Stimulated activated CD4-positive, alpha-beta T cell treated with anti-CD3 and anti-CD28 coated beads, TNF-alpha, amount 100 ng/mL, for 1 hour (primary cell): ENCODE measurements around the gene TBX4.
"Not testable (repeated sequence)": the region's sequence is repeated elsewhere in the genome, so short reads cannot be mapped to it uniquely, and the experiment has no call there.

Experiments used
- DNase-seq, 3 donors: peaks; one replicate each; pipeline ENCODE4 v3.0.0-alpha.2; 2020; ENCODE audit warnings: low read depth in 3 of 3, low spot score in 1 of 3

Gene TBX4

DNA sequence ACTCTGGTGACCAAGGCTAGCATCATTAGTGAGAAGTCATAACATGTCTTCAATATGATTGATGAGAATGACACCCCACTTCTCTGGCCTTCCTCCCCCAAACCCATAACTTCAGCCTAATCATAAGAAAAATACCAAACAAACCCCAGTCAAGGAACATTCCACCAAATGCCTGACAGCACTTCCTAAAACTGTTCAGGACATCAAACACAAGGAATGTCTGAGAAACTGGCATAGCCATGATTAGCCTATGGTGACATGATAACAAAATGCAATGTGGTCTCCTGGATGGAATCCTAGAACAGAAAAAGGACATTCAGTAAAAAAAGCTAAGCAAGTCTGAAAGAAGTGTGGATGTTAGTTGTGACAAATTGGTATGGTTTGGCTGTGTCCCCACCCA, 24.7 kb upstream of the TBX4 start:
- DNase-seq, result no peak

DNA sequence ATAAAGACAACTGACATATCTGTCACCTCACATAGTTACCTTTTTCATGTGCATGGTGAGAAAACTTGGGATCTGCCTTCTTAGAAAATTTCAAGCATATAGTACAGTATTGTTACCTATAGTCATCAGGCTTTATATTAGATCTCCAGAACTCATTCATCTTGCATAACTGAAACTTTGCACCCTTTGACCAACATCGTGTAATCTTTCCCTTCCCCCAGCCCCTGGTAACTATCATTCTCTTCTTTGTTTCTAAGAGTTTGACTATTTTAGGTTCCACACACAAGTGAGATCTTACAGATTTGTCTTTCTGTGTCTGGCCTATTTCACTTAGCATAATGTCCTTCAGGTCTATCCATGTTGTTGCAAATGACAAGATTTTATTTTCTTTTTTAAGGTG, 22.9 kb upstream of the TBX4 start:
- no peak for DNase-seq

DNA sequence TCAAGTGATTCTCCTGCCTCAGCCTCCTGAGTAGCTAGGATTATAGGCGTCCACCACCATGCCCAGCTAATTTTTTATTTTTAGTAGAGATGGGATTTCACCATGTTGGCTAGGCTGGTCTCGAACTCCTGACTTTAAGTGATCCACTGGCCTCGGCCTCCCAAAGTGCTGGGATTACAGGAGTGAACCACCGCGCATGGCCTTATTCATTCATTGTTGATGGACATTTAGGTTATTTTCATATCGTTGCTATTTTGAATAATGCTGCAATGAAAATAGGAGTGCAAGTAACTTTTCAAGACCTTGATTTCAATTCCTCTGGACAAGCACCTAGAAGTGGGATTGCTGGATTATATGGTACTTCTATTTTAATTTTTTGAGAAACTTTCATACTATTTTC, 22.4 kb upstream of the TBX4 start:
- not testable (repeated sequence) for DNase-seq

DNA sequence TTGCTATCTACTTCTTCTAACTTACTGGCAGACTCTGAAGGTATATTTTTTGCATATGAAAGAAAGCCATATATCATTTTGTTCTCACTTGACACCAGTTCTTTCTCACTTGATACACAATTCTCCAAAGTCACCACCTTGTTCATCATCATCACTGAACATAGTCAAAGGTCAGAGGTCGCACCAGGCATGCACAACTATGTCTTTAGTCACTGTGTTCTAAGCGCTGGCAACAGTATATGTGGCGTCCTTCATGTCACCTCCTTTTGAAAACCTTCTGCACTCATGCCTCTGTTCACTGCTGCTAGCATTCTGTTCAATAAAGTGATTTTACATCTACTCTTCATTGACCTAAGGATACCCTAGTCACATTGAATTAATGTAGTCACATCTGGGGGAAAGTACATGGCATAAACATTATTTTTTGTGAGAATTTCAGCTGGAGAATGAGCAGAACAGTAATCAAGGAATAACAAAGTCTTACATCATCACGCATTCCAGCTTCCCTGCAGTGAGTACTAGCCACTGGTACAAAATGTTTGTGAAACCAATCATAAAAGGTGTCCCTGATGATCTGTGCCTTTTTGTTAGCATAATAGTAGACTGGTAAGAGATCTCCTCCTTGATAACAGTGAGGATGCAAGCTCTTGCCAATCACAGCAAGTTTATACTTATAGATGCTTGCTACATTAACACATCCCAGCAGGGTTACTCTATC, 20.5 kb upstream of the TBX4 start:
- DNase-seq, result no peak

DNA sequence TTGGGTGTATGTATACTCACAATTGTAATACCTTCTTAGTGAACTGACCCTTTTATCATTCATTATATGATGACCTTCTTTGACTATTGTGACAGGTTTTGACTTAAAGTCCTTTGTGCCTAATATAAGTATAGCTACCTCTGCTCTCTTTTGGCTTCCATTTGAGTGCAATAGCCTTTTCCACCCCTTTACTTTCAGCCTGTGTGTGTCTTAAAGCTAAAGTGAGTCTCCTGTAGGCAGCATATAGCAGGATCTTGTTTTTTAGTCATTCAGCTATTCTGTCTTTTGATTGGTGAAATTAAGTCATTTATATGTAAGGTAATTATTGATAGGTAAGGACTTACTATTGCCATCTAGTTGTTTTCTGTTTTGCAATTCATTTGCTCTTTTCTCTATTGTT, 15.9 kb upstream of the TBX4 start:
- no peak for DNase-seq

DNA sequence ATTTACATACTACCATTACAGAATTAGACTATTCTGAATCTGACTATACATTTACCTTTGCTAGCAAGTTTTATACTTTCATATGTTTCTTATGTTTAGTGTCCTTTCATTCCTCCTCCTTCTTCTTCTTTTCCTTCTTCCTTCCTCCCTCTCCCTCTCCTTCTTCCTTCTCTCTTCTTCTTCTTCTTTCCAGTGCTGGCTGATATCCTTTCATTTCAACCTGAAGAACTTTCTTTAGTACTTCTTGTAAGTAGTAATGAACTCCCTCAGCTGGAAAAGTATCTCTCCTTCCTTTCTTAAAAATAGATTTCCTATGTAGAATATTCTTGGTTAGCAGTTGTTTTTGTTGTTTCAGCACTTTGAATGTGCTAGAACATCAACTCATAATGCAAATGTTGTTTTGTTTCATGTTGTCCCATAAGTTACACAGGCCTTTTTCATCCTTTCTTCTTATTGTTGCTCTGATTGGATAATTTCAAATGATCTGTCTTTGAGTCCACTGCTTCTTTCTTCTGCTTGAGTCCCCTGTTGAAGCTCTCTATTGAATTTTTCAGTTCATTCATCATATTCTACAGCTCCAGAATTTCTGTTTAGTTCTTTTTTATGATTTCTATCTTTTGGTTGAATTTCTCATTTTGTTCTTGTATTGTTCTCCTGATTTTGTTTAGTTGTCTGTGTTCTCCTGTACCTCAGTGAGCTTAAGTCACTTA, 15.1 kb upstream of the TBX4 start:
- no peak for DNase-seq

DNA sequence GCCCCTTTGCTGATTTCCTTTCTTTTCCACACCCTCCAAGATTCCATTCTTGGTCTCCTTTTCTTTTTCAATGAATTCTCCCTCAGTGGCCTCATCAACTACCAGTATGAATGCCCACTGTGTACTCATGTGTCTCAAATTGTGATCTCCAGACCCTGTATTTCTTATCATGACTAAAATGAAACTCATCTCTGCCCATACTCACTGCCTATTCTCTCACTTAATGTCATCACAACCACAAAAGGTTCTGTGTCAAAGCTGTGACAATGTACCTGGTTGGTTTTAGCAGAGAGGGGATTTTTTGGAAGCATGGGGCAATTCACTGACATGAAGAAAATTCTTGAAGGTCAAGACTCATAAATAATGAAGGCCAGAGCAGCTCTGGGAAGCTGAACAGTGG, 11.5 kb upstream of the TBX4 start:
- DNase-seq, result no peak

DNA sequence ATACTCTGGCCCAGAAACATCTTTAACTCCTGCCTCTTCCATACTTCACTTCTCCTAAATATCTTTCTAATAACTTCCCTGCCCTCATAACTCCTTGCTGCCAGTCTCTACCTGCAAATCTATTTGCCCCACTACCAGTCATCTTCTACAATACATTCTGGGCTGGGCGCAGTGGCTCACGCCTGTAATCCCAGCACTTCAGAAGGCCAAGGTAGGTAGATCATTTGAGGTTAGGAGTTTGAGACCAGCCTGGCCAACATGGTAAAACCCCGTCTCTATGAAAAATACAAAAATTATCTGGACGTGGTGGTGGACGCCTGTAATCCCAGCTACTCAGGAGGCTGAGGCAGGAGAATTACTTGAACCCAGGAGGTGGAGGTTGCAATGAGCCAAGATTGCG, 10.7 kb upstream of the TBX4 start:
- DNase-seq, result not testable (repeated sequence)

DNA sequence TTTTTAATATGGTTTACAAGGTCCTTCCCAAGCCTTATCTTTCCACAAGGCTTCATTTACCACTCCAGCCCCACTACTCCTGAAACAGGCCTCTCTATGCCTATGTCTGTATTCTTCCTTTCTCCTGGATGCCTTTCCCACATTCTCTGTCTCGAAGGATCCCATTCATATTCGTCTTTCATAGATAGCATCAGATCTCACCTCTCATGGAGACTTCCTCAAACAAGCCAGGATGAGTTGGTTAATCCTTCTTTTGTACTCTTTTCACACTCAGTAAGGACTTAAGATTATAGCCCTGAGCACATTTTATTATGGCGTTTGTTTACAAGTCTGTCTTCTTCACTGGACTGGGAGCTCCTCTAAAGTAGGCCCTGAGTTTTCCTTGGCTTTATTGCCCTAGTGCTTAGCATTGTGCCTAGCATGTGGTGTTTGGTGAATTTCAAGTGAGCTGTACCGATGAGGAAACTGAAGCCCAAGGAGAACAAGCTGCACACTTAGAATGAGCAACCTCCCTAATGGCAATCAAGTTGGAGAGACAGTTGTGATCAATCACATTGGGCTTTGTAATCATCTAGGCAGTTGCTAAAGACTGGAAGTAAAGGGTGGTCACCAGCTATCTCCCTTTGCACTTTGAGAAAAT, 10.0 kb upstream of the TBX4 start:
- DNase-seq, result no peak

DNA sequence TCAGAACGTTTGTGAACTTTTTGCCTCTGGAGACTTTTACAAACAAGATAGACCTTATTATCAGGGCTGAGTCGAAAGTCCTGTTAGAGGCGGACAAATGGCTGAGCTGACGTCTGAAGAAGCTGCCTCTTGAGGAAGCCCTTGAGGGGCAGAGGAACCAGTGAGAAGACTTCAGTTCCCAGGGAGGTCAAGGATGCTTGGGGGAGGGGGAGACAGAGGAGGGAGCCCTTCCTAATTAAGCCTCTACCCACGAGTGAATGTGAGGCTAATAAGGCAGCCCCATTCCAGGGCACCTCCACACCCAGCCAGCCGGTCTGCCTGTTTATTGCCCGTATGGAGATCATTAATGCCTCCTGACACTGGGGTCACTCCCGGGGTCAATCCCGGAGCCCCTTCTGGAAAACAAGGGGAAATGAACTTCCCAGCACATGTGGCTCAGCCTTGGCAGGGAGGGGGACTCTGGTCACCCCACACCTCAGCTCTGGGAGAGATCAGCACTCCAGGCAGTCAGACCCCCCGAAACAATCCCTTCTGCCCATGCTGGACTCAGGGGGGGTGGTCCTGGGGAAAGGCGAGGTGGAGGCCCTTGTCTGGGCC, 9.2 kb upstream of the TBX4 start:
- DNase-seq, result no peak

DNA sequence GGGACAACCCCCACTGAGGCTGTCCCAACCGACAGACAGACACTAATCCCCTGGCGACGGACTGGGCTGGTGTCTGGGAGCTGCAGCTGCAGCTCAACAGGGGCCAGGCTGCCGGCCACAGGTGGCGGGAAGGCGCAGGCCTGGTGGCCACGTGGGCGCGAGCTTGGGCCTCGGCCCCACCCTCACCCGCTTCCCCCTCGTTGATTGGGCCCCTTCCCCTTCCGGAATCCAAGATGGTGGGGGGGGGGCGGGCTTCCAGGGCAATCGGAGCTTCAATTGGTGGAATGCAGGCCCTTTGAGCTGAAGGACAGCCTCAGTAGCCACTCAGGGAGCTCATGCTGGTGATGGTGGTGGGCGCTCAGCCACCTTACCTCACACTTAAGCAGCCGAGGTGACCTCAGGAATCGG, 8.7 kb upstream of the TBX4 start:
- DNase-seq, result no peak

DNA sequence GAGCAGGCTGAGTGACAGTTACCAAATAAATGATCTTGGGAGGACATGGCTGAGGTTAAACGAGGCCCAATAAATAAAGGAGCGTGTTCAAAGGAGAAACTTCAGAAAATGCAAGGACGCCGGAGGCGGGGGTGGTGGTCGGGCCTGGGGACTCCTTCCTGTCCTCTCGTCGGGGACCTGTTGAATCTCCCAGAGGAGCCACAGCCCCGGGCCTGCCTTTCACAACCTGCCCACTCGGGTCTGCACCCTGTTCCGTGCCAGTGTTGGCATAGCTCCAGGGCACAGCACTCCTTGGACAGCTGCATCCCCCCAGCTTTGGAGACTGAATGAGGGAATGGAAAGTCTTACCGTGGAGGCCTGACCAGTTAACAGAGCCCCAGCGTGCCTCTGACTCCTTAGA, 8.1 kb upstream of the TBX4 start:
- no peak for DNase-seq

DNA sequence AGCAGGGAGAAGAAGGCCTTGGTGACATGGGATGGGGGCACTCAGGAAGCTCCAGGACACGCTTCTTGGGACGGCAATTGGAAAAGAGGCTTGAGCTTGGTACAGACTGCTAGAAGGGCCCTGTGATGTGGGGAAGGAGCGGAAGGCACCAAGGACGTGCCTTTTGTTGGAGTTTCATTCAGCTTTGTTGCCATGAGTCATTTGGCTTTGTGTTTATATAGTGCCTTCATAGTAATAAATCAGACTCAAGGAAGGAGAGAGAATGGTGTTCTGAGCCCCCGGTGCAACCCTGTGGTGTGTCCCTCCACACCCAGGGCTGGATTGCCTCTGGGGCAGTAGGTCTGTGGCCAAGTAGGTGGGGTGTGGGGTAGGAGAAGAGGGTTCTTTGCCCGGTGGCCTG, 7.4 kb upstream of the TBX4 start:
- no peak for DNase-seq

DNA sequence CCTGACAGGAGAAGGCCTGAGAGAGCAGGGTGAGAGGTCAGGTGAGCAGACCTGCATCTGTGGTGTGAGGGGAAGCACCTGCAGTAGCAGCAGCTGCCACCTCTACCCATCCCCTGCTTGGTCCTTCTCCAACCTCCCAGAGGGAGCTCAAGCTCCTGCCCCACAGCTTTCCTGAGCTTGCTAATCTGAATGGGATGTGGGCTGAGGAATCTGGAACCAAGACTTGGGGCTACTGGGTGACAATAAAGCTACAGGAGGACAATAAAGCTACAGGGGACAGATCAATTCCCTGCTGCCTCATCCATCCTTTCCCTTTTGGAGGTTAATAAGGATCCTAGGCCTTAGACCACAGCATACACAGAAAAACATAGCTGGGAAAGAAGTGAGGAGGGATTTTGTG, 4.9 kb upstream of the TBX4 start:
- DNase-seq, result no peak

DNA sequence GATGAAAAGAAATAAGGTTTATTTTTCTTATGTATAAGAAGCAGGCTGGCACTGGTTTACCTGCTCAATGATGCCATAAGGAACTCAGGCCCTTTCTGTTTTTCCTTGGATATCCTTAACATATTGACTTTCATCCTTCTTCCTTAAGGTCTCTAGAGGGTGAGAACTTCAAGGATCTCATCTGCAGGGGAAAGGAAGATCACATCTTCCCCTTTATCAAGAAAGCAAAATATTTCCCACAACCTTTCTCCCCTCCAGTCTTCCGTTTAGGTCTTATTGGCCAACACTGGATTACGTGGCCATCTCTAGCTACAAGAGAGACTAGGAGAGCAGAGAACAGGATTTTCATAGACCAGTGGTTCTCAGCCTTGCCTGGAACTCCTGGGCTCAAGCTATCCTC, 4.2 kb upstream of the TBX4 start:
- DNase-seq, result no peak

DNA sequence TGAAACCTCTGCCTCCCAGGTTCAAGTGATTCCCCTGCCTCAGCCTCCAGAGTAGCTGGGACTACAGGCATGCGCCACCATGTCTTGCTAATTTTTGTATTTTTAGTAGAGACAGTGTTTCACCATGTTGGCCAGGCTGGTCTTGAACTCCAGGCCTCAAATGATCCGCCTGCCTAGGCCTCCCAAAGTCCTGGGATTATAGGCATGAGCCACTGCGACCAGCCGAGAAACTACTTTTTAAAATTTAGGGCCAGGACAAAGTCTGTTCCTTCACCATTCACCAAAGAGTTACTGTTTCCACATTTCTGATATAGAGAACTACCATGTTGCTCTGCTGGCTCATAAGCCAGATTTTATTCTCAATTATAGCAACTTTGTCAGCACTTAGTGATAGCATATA, 3.1 kb upstream of the TBX4 start:
- DNase-seq, result not testable (repeated sequence)

DNA sequence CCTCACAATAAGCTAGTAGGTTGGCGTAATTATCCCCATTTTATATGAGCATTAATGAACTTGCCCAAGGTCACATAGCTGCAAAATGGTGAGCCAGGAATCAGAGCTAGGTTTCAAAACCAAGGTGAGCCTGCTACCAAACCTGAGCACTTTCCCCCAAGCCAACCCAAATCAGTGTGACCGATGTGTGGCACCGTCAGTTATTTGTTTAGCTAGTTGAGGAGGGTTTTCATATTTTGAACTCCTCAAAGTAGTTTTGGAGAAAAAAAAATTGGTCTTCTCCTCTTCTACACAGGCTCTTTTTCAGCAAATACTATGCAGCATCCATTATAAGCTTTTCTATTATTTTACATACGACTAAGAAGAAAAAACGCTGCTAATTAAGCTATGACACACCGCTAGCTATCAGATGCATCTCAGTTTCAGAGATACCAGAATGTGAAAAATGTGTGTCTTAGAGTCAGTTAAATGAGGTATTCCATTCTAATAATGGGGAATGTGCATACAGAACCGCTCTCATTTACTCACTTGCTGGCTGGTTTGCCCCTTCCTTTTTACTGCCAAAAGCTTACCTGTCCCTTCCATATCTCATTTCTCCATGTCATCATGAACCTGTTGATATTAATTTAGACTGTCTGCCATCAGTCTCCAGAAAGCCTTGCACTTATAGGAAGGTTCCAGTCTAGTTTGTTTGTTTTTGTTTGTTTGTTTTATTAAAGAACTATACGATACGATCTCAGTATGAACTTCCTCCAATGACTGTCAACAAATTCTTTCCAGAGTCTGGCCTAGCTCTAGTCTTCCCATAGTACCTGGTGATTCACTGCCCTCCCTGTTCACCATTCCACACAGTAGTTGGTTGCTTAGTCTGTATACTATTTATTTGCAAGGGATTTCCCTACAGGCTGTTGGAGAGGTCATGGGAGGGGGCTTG, 2.2 kb upstream of the TBX4 start:
- DNase-seq, result no peak

DNA sequence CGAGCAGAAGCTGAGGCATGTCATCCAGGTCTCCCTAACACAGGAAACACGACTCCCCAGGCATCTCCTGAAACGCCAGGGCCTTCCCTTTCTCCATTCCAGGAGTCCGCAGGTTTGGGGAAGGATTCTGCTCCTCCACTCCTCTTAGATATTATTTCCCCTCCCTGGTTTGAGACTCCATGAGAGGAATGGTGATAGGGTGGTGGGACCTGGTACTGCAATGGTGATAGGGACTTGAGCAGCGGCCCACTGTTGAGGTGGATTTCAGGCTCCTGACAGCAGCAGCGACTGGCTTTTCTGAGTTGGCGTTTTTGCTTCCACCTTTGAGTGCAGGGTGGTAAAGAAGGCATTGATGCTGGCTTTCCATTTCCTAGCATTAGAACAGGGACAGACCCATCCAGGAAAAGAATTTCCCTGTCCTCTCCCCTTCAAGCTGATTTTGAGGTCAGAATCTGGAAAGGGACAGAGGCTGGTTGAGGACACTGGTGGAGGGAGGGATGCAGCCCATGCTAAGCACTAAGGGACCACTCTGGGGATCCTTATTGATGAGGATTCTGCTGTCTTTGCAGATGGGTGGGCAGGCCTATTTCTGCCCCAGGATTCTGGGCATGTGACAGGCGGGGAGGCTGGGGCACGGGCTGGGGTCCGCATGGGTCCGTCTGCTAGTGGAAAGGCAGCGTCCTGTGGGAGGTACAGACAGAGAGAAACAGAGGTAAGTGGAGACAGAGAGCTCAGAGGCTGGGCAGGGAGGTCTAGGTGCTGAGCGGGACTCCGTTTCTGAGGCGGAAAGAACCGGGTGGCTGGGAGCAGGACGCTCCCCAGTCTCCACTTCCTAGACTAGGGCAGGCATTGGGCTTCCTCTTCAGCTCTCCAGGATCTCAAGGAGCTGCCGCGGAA, 1.3 kb upstream of the TBX4 start:
- no peak for DNase-seq

DNA sequence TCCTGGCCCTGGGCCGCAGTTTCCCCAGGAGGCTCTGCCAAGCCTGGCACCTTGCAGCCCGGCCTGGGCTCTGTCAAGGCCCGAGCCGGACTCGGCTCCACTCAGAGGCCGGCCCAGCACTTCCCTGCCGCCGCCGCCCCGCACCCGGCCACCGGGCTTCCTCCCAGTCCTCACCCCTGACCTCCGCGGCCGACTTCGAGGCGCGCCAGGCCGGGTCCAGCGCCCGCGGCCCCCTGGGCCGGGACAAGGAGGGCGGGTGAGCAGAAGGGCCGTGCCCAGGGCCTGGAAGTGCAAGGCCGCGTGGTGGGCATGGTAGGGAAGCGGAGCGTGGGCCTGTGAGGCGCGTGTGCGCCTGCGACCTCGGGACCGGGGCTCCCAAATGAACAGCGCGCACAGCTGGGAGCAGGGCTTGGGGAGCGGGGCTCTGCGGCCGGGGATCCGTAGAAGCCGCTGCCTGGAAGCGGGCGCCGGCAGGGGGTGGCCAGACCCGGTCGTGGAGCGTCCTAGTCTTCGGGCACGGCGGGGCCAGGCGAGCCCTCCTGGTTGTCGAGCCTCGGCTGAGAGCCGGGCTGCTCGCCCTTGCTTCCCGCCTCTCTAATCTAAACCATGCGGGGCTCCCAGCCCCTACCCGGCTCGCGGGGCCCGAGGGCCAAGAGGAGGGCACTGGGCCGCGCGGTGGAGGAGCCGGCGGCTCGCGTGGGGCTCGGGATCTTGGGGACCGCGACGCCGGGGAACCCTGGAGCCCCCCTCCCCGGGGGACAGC, 503 bp upstream of the TBX4 start:
- no peak for DNase-seq
